ENCODE results near the gene RNF113B. TPM values are rescaled to one million over a fixed set of nuclear protein-coding genes. Genes with fewer than 3 reads are reported as not detected.

The RNF113B gene
- total and polyA plus RNA-seq, 2 of the 13 experiments (the other 11 are each of a cell fraction or from before 2014, with no cell fraction given), result not detected

GRCh38 chr13:98147521-98147920, 29.5 kb downstream of the RNF113B start (continued):
- TF ChIP-seq FOXP1 (IDR thresholded peaks at IDR 0.05) (no peak), FOXP1 (CRISPR knock-in tag; IDR thresholded peaks at IDR 0.05) (peak; percentile 56), ZNF839 (CRISPR knock-in tag; IDR thresholded peaks at IDR 0.05; ENCODE audit: borderline replicate concordance) (no peak), HNRNPH1 (optimal IDR thresholded peaks at IDR 0.05; ENCODE audit: low read depth, low read length) (no peak), ZNF644 (CRISPR knock-in tag; IDR thresholded peaks at IDR 0.05; ENCODE audit: low read depth) (no peak), SMAD9 (CRISPR knock-in tag; IDR thresholded peaks at IDR 0.05) (no peak), ZNF891 (CRISPR knock-in tag; IDR thresholded peaks at IDR 0.05) (no peak), DMTF1 (CRISPR knock-in tag; IDR thresholded peaks at IDR 0.05) (no peak), ZSCAN25 (CRISPR knock-in tag; IDR thresholded peaks at IDR 0.05) (no peak), RERE (CRISPR knock-in tag; IDR thresholded peaks at IDR 0.05; ENCODE audit: low read depth) (0 out of 2 replicates have a peak, but pooled peaks have one; percentile 35), POGZ (CRISPR knock-in tag; IDR thresholded peaks at IDR 0.05) (no peak), KLF11 (CRISPR knock-in tag; IDR thresholded peaks at IDR 0.05) (no peak), TBL1XR1 (IDR thresholded peaks at IDR 0.05; ENCODE audit: borderline replicate concordance, low read length, partially characterized antibody) (peak; percentile 17), MED8 (CRISPR knock-in tag; IDR thresholded peaks at IDR 0.05; ENCODE audit: insufficient replicate concordance) (no peak), ZSCAN21 (CRISPR knock-in tag; IDR thresholded peaks at IDR 0.05; ENCODE audit: borderline replicate concordance) (no peak), ZNF784 (CRISPR knock-in tag; IDR thresholded peaks at IDR 0.05; ENCODE audit: borderline replicate concordance) (no peak), NR2F2 (IDR thresholded peaks at IDR 0.05; ENCODE audit: borderline replicate concordance, low read depth) (peak; percentile 77), SNAPC2 (CRISPR knock-in tag; IDR thresholded peaks at IDR 0.05) (no peak), ARNT2 (CRISPR knock-in tag; IDR thresholded peaks at IDR 0.05; ENCODE audit: low read depth) (no peak), KMT2B (CRISPR knock-in tag; IDR thresholded peaks at IDR 0.05) (no peak), ZNF34 (CRISPR knock-in tag; IDR thresholded peaks at IDR 0.05; ENCODE audit: borderline replicate concordance) (no peak), ZNF589 (CRISPR knock-in tag; conservative IDR thresholded peaks at IDR 0.05) (no peak), ZNF580 (CRISPR knock-in tag; IDR thresholded peaks at IDR 0.05; ENCODE audit: borderline replicate concordance, low read depth) (no peak)
